GM19438 (cell line): ENCODE results near the gene EVA1C.
"Not testable (repeated sequence)": the region's sequence is repeated elsewhere in the genome, so short reads cannot be mapped to it uniquely, and the experiment has no call there.

Experiments used
- ATAC-seq: cut with Tn5 transposase; IDR thresholded peaks from one replicate; pipeline ENCODE4 v1.9.1; 2021; ENCODE audit warnings: low read depth; ENCODE audit not compliant: unreplicated experiment

The EVA1C gene

GRCh38 chr21:32457360-32457840 lies 44.9 kb downstream of the EVA1C start:
- no peak for ATAC-seq

- no peak for ATAC-seq
Measured at GRCh38 chr21:32457962-32458361, 45.5 kb downstream of the EVA1C start.

DNA sequence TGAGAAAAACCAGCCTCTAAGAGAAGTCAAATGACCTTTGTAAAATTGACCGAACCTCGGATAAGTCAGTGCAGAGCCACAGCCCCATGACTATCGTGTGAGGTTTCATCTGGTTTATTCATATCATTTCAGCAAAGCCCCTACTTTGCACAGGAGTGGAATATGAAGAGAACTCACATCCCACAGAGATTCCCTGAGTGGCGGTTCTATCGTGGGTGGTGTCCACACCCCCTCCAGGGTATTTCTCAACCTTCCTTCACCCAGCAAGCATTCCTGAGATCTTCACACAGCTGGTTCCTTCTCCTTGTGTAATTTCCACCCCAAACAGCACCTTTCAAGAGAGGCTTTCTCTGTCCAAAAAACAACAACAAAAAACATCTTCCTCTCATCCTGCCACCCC lies 47.5 kb downstream of the EVA1C start:
- ATAC-seq = no peak

- ATAC-seq = no peak
Measured at GRCh38 chr21:32461503-32461902, 49.0 kb downstream of the EVA1C start.

DNA sequence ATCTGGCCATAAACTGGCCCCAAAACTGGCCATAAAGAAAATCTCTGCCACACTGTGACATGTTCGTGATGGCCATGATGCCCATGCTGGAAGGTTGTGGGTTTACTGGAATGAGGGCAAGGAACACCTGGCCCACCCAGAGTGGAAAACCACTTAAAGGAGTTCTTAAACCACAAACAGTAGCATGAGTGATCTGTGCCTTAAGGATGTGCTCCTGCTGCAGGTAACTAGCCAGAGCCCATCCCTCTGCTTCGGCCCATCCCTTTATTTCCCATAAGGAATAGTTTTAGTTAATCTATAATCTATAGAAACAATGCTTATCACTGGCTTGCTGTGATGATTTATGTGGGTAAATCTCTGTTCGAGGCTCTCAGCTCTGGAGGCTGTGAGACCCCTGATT lies 50.1 kb downstream of the EVA1C start:
- not testable (repeated sequence) for ATAC-seq

DNA sequence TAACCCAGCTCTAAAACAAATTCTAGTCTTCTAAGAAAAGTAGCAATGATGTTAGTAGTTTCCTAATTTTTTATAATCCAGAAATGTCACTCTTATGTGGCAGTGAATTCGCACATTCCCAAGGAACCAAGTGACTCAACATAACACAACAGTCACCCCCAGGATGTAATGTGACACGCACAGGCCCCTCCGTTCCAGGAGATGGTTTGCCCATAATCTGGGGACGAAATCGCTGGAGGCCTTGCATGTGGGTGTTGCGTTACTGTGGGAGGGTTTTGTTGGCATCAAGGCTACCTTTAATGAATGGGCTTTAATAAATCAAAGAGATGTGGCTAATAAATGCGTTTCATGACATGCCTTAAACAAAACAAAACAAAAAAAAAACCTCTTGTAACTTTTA lies 50.9 kb downstream of the EVA1C start:
- no peak for ATAC-seq

GRCh38 chr21:32463889-32464300 lies 51.4 kb downstream of the EVA1C start:
- no peak for ATAC-seq

DNA sequence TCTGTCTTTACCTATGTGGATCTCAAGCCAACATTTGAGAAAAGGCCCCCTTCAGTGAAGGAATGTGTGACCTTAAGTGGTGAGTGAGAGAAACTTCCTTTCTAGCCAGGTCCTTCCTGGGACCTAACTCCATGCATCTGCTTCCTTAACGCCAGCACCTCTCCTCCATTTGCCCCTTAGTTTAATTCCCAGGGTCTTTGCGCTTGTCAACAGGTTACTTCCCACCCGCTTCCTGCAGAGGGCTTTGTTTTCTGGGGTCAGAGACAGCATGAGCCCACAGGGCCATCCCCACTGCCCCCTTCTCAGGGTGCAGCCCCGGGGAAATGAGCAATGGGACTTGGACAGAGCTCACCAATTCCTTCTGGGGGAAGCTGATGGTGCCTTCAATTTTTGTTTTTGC lies 54.8 kb downstream of the EVA1C start:
- ATAC-seq = no peak

DNA sequence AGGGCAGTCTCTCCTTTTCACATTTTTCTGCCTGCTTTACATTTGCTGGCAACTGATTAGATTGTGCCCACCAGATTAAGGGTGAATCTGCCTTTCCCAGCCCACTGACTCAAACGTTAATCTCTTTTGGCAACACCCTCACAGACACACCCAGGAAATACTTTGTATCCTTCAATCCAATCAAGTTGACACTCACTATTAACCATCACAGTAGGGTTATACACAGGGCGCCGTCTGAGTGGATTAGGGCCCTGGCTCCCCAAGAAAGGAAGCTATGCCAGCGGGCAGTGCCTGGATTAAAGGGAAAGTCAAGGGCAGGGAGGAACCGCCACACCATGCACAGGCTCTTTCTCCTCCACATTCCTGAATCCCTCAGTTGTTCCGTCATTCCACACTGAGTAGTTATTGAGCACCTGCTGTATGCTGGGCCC lies 56.2 kb downstream of the EVA1C start:
- ATAC-seq = no peak

- no peak for ATAC-seq
Measured at GRCh38 chr21:32469628-32470027, 57.1 kb downstream of the EVA1C start.

DNA sequence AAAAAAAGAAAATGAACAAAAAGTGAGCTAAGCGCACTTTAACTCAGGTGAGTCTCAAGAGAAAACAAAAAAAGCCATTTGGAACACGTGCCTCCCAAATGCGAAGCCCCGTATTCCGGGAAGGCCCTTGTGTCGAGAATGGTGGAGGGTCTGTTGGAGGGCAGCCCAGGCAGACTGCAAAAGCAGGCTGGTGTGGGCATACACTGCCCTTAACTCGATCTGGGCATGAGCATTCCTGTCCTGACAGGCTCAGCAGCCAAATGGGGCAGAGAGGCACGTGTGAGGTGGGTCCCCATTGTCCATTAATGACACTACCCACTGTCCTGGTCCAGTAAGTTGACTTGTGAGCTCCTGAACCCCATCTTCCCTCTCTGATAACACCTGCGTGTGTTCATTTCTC lies 57.7 kb downstream of the EVA1C start:
- no peak for ATAC-seq

DNA sequence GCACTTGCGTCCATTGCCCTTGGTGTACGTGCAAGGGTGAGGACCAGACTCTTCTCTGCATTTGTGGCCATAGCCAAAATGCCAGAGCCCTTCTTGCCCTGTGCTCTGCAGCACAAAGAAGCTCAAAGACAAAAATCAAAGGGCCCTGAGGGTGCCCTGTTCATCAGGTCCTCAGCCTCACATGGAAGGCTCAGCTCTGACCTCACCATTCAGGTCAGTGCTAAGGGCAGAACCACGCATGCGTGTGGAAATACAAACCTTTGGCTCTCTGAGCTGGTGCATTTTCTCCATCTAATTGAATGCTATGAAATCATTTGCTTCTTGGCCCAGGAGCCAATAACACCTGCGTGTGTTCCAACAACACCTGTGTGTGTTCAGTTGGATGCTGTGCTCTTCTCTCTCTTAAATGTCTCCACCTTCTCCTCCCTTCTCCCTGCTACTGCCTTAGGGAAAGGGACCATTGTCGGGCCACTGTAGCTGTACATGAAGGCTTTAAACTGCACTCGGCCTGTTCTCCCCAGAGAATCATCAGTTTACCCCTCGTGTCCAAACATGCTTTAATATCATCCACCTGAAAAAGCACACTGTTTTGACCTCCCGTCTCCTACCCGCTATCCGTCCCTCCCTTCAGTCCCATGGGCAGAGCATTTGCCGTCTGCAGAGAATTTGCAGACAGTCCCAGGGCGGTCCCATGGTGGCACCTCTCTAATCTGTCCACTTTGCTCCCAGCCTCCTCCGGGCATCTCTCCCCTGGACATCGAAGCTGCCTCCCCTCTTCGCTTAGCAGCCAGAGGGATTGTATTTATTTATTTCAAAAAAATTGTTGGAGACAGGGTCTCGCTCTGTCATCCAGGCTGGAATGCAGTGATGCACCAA lies 60.6 kb downstream of the EVA1C start:
- ATAC-seq = no peak

DNA sequence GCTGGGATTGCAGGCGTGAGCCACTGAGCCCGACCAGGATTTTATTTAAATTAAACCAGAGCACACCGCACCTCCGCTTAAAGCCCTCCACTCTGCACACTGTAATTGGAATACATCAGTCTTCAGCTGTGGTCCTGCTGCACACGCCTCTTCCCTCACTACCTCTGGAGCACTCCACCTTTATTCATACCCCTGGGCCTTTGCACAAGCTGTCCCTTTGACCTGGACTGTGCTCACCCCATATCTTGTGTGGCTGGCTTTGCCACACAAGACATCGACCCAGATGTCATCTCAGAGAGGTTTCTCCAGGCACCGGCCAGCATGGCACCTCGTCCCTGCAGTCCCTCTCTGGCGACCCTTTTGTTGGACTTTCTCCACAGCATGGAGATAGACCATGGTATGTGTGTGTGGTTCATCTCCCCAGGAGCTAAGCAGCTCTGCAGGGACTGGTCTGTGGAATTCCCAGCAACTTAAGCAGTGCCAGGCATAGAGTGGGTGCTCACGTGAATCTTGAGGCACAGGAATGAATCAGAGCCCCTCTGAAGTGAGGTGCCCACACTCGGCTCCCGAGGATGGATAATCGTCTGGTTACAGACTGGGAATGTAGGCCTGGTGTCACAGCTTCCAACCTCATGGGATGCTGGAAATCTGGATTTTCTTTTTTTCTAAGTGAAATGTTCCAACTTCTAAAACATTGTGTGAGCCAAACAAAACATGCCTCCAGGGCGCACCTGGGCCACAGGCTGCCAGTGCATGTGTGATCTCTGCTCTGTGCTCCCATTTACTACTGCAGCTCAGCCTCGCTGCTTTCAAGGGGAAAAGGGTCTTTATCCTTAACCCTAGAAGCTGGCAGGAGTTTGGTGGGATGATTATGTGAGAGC lies 61.9 kb downstream of the EVA1C start:
- no peak for ATAC-seq

GRCh38 chr21:32475162-32475812 lies 62.8 kb downstream of the EVA1C start:
- no peak for ATAC-seq

- ATAC-seq = no peak
Measured at GRCh38 chr21:32476661-32477423, 64.3 kb downstream of the EVA1C start.

DNA sequence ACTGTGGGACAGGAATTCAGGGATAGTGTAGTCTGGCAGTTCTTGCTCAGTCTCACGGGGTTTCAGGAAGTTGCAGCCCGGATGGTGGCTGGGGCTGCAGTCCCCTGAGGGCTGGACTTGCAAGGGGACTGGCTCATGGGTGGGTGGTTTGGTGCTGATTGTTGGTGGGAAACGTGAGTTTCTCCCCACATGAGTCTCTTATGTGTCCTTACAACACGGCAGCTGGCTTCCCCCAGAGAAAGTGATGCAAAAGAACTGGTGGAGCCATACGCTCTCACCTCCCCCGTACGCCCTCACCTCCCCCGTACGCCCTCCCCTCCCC lies 64.9 kb downstream of the EVA1C start:
- ATAC-seq = no peak

DNA sequence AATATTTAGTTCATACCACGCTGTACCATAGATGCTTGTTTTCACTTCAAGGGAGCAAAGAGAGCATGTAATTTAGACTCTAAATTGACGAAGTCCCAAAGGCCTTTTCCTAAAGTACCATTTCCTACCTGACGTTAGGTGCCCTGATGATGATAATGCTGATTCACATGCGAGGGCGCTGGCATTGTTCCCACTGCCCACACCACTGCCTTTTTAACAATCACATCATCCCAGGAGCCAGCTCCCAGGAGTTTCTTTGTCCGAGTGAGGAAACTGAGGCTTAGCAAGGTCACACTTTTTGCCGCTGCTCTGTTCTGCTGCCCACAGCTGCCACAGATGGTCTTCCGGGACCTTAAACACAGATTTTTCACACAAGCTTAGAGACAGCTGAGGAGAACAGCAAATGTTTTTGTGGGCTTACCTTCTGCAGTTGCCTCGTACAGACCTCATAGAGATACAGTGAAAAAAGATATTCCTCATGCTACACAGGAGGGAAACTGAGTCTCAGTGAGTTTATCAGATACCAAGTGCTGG lies 69.4 kb downstream of the EVA1C start:
- ATAC-seq = no peak

DNA sequence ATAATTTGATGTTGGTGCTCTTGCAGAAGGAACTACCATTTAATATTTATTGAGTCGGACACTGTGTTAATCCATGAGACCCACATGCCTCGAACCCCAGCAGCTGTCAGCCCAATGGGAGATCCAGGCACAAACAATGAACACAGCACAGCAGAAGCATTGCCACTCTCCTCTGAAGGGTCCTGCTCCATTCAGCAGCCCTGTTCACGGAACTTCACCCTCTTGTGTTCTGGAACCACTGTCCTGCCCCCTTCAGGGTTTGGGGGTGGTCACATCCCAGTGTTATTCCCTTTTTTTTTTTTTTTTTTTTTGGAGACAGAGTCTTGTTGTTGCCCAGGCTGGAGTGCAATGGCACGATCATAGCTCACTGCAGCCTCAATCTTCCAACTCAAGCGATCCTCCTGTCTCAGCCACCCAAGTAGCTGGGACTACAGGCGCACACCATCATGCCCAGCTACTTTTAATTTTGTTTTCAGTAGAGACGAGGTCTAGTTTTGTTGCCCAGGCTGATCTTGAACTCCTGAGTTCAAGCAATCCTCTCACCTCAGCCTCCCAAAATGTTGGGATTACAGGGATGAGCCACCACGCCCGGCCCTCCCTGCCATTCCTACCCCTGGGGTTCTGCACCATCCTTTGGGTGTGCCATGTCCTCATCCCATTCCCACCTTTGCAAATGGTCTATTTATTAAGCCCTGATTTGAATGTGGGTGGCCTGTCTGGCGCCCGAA lies 70.2 kb downstream of the EVA1C start:
- no peak for ATAC-seq

- ATAC-seq = no peak
Measured at GRCh38 chr21:32483293-32483595, 70.7 kb downstream of the EVA1C start.
